HepG2 (cell line): ENCODE data around the gene LCAT.

Experiments
- ADNP ChIP-seq: sonication (generic); formaldehyde crosslinking; IDR thresholded peaks from 2 replicates; pipeline ENCODE4 v1.4.0; 2020; ENCODE audit warnings: missing genetic modification reagents
- ATF3 ChIP-seq: sonication (generic); formaldehyde crosslinking; IDR thresholded peaks from 2 replicates; pipeline ENCODE4 v1.4.0; 2020; ENCODE audit warnings: missing genetic modification reagents
- EZH2 ChIP-seq: conservative IDR thresholded peaks from 2 replicates; pipeline ENCODE4 v1.6.1; 2012; ENCODE audit warnings: mild to moderate bottlenecking, low read depth, low read length, moderate library complexity
- FLYWCH1 ChIP-seq: sonication (generic); formaldehyde crosslinking; IDR thresholded peaks from 2 replicates; pipeline ENCODE4 v1.8.1; 2023; ENCODE audit warnings: mild to moderate bottlenecking, missing genetic modification reagents
- HOXA5 ChIP-seq: sonication (generic); formaldehyde crosslinking; IDR thresholded peaks from 2 replicates; pipeline ENCODE4 v1.4.0; 2020; ENCODE audit warnings: missing genetic modification reagents
- NCOR1 ChIP-seq: fragments of 200-600 bp; sonication (generic); IDR thresholded peaks from 2 replicates; pipeline ENCODE4 v1.7.0; 2017; ENCODE audit warnings: antibody characterized with exemption, low read length, borderline replicate concordance
- NR3C1 ChIP-seq: sonication (generic); formaldehyde crosslinking; IDR thresholded peaks from 2 replicates; pipeline ENCODE4 v1.4.0; 2020; ENCODE audit warnings: missing genetic modification reagents
- PHF8 ChIP-seq: sonication (generic); formaldehyde crosslinking; IDR thresholded peaks from 2 replicates; pipeline ENCODE4 v1.5.0; 2020; ENCODE audit warnings: missing genetic modification reagents
- RAD51 ChIP-seq: fragments of 450-650 bp; IDR thresholded peaks from 2 replicates; pipeline ENCODE4 v1.6.1; 2016; ENCODE audit warnings: borderline replicate concordance
- ZNF143 ChIP-seq: sonication (generic); formaldehyde crosslinking; IDR thresholded peaks from 2 replicates; pipeline ENCODE4 v1.4.0; 2020; ENCODE audit warnings: missing genetic modification reagents
- ZNF292 ChIP-seq: sonication (generic); formaldehyde crosslinking; IDR thresholded peaks from 2 replicates; pipeline ENCODE4 v1.8.1; 2022; ENCODE audit warnings: mild to moderate bottlenecking, low read depth, missing genetic modification reagents, borderline replicate concordance
- TF ChIP-seq, protein P1 (sequence below): sonication (generic); formaldehyde crosslinking; IDR thresholded peaks from 2 replicates; pipeline ENCODE4 v1.5.0; 2020; ENCODE audit warnings: mild to moderate bottlenecking, missing genetic modification reagents, moderate library complexity
- TF ChIP-seq, protein P2 (sequence below): IDR thresholded peaks from 2 replicates; pipeline ENCODE4 v1.6.1; 2016
- TF ChIP-seq, protein P3 (sequence below): fragments of 450-650 bp; IDR thresholded peaks from 2 replicates; pipeline ENCODE4 v1.6.1; 2017; ENCODE audit warnings: mild to moderate bottlenecking

DNA sequence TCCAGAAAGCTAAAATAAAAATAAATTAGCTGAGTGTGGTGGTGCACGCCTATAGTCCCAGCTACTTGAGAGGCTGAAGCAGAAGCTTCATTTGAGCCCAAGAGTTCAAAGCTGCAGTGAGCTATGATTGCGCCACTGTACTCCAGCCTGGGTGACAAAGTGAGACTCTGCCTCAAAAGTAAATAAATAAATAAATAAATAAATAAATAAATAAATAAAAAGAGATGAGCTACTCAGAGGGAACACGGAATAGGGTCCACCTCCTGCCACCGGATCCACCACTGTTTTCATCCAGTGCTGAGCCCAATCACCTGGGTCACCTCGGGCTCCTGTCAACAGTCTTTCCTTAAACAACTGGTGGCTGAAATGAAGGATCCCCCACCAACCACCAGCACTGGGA is 43.0 kb upstream of the LCAT start:
- TF ChIP-seq ADNP (no peak), NCOR1 (no peak), EZH2 (no peak), ZNF292 (CRISPR knock-in tag) (no peak), ZNF143 (no peak), PHF8 (CRISPR knock-in tag) (no peak), FLYWCH1 (no peak), ATF3 (CRISPR knock-in tag) (no peak), NR3C1 (no peak), HOXA5 (CRISPR knock-in tag) (no peak), RAD51 (no peak)
- TF ChIP-seq, protein P1, sequence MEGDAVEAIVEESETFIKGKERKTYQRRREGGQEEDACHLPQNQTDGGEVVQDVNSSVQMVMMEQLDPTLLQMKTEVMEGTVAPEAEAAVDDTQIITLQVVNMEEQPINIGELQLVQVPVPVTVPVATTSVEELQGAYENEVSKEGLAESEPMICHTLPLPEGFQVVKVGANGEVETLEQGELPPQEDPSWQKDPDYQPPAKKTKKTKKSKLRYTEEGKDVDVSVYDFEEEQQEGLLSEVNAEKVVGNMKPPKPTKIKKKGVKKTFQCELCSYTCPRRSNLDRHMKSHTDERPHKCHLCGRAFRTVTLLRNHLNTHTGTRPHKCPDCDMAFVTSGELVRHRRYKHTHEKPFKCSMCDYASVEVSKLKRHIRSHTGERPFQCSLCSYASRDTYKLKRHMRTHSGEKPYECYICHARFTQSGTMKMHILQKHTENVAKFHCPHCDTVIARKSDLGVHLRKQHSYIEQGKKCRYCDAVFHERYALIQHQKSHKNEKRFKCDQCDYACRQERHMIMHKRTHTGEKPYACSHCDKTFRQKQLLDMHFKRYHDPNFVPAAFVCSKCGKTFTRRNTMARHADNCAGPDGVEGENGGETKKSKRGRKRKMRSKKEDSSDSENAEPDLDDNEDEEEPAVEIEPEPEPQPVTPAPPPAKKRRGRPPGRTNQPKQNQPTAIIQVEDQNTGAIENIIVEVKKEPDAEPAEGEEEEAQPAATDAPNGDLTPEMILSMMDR (CRISPR knock-in tag): no peak
- TF ChIP-seq, protein P2, sequence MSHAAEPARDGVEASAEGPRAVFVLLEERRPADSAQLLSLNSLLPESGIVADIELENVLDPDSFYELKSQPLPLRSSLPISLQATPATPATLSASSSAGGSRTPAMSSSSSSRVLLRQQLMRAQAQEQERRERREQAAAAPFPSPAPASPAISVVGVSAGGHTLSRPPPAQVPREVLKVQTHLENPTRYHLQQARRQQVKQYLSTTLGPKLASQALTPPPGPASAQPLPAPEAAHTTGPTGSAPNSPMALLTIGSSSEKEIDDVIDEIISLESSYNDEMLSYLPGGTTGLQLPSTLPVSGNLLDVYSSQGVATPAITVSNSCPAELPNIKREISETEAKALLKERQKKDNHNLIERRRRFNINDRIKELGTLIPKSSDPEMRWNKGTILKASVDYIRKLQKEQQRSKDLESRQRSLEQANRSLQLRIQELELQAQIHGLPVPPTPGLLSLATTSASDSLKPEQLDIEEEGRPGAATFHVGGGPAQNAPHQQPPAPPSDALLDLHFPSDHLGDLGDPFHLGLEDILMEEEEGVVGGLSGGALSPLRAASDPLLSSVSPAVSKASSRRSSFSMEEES: no peak
- TF ChIP-seq, protein P3, sequence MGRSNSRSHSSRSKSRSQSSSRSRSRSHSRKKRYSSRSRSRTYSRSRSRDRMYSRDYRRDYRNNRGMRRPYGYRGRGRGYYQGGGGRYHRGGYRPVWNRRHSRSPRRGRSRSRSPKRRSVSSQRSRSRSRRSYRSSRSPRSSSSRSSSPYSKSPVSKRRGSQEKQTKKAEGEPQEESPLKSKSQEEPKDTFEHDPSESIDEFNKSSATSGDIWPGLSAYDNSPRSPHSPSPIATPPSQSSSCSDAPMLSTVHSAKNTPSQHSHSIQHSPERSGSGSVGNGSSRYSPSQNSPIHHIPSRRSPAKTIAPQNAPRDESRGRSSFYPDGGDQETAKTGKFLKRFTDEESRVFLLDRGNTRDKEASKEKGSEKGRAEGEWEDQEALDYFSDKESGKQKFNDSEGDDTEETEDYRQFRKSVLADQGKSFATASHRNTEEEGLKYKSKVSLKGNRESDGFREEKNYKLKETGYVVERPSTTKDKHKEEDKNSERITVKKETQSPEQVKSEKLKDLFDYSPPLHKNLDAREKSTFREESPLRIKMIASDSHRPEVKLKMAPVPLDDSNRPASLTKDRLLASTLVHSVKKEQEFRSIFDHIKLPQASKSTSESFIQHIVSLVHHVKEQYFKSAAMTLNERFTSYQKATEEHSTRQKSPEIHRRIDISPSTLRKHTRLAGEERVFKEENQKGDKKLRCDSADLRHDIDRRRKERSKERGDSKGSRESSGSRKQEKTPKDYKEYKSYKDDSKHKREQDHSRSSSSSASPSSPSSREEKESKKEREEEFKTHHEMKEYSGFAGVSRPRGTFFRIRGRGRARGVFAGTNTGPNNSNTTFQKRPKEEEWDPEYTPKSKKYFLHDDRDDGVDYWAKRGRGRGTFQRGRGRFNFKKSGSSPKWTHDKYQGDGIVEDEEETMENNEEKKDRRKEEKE: no peak
